PFSK-1 (cell line): ENCODE measurements around the gene LINC00305.

Source experiments
- FOXP2 ChIP-seq: optimal IDR thresholded peaks from 2 replicates; pipeline ENCODE3; 2011; ENCODE audit warnings: borderline replicate concordance, control low read depth, inconsistent platforms; ENCODE audit not compliant: insufficient read depth; ENCODE audit errors: extremely low read length, extremely low read depth
- POLR2AphosphoS5 ChIP-seq: IDR thresholded peaks from 2 replicates; pipeline ENCODE4 v1.6.1; 2012; ENCODE audit warnings: low read depth, mild to moderate bottlenecking, control low read depth, low read length, moderate library complexity
- REST ChIP-seq, 2 experiments: IDR thresholded peaks; 2 replicates each; pipeline versions ENCODE4 v1.6.1 to v1.8.0; 2011 to 2012; ENCODE audit warnings: low read depth in 2 of 2, low read length in 2 of 2, control low read depth in 1 of 2, inconsistent platforms in 1 of 2, mild to moderate bottlenecking in 1 of 2, moderate library complexity in 1 of 2; ENCODE audit not compliant: insufficient read depth in 1 of 2
- SIN3A ChIP-seq: IDR thresholded peaks from 2 replicates; pipeline ENCODE4 v1.6.1; 2012; ENCODE audit warnings: mild to moderate bottlenecking, low read length, moderate library complexity, borderline replicate concordance; ENCODE audit not compliant: insufficient read depth
- TAF1 ChIP-seq: IDR thresholded peaks from 2 replicates; pipeline ENCODE4 v1.6.1; 2012; ENCODE audit warnings: low read length, control low read depth, borderline replicate concordance; ENCODE audit not compliant: insufficient read depth

LINC00305 gene

GRCh38 chr18:64179556-64180080 is 30.7 kb upstream of the LINC00305 start:
- TF ChIP-seq FOXP2 (no peak), POLR2AphosphoS5 (no peak), SIN3A (no peak), REST (IDR thresholded peaks at IDR 0.05; ENCODE audit: insufficient read depth in 1 of 2, low read depth in 2 of 2, low read length in 2 of 2) (no peak), TAF1 (no peak)

- TF ChIP-seq TAF1, result no peak
- TF ChIP-seq SIN3A, result no peak
- no peak for TF ChIP-seq POLR2AphosphoS5
- TF ChIP-seq REST (IDR thresholded peaks at IDR 0.05; ENCODE audit: insufficient read depth in 1 of 2, low read depth in 2 of 2, low read length in 2 of 2), result no peak
- TF ChIP-seq FOXP2, result no peak
These were observed 30.0 kb upstream of the LINC00305 start for GRCh38 chr18:64178860-64179259.

GRCh38 chr18:64175432-64175831 is 26.5 kb upstream of the LINC00305 start:
- TF ChIP-seq FOXP2, result no peak
- no peak for TF ChIP-seq REST (IDR thresholded peaks at IDR 0.05; ENCODE audit: insufficient read depth in 1 of 2, low read depth in 2 of 2, low read length in 2 of 2)
- TF ChIP-seq TAF1, result no peak
- TF ChIP-seq POLR2AphosphoS5, result no peak
- no peak for TF ChIP-seq SIN3A

- TF ChIP-seq REST (IDR thresholded peaks at IDR 0.05; ENCODE audit: insufficient read depth in 1 of 2, low read depth in 2 of 2, low read length in 2 of 2) (no peak), SIN3A (no peak), TAF1 (no peak), FOXP2 (no peak), POLR2AphosphoS5 (no peak)
These were observed 22.7 kb upstream of the LINC00305 start for GRCh38 chr18:64171576-64171975.
